Skeletal muscle satellite cell (primary cell): ENCODE measurements around the gene SMAD6.

Experiments used
- H3K27me3 ChIP-seq: 2 replicates; pipeline ENCODE4 v1.7.0; 2013; ENCODE audit warnings: low read length; ENCODE audit not compliant: control insufficient read depth, insufficient read depth
- H3K36me3 ChIP-seq: 2 replicates; pipeline ENCODE4 v1.7.0; 2013; ENCODE audit warnings: mild to moderate bottlenecking, control low read depth, low read length; ENCODE audit not compliant: insufficient read depth
- H3K4me1 ChIP-seq: 2 replicates; pipeline ENCODE4 v1.7.0; 2013; ENCODE audit warnings: low read length; ENCODE audit not compliant: control insufficient read depth, insufficient read depth
- H3K4me2 ChIP-seq: 2 replicates; pipeline ENCODE4 v1.7.0; 2013; ENCODE audit warnings: mild to moderate bottlenecking, low read length
- H3K4me3 ChIP-seq: 2 replicates; pipeline ENCODE4 v1.7.0; 2013; ENCODE audit warnings: low read length
- H3K9ac ChIP-seq: 2 replicates; pipeline ENCODE4 v1.7.0; 2013; ENCODE audit warnings: mild to moderate bottlenecking, low read depth, low read length, moderate library complexity
- H3K9me3 ChIP-seq: replicated peaks from 2 replicates; pipeline ENCODE4 v1.7.0; 2013; ENCODE audit warnings: mild to moderate bottlenecking, control low read depth, low read length

Gene SMAD6

DNA sequence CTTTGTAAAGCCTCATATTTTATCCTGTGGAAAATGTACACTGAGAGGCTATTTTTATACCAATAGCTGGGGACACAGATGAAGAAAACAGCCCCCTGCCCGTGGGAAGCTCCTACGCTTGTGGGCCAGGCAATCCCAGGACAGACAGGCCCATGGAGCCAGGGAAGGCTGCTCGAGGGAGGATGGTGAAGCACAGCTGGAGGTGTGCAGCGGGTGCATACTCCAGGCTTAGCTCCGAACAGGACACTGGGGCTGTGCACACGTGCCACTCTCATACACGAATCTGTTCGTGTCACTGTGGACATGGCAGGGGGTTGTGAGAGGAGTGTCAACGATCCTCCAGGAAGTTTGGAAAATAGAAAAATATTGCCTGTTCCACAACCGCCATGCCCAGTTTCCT is 36.1 kb downstream of the SMAD6 start:
- no peaks in the 10 kb centered on the region for H3K27me3 ChIP-seq
- H3K9ac ChIP-seq: no peak overlapping the region
- H3K4me1 ChIP-seq: peaks cover 43% of the 10 kb centered on the region
- no peaks in the 10 kb centered on the region for H3K9me3 ChIP-seq
- H3K36me3 ChIP-seq: peaks cover 9% of the 10 kb centered on the region
- no peak overlapping the region for H3K4me3 ChIP-seq
- H3K4me2 ChIP-seq: no peak overlapping the region

DNA sequence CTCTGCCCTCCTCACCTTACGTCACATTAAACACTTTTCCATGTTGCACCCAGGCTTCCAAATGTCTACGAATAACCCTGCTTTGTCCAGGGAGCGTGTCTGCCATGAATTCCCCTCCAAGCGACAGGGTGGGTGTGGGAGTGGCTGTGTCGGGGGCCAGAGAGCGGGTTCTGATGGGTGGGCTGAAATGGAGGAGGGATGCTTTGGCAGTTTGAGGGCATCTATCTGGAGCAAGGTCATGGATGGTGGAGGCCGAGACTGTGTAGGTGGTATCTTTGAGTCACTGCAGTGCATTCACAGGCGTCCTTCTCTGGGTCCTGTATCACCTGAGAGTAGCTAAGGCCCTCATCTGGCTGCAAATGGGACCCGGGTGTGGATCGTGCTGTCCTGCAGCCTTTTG is 36.6 kb downstream of the SMAD6 start:
- peaks cover 43% of the 10 kb centered on the region for H3K4me1 ChIP-seq
- no peak overlapping the region for H3K4me3 ChIP-seq
- H3K36me3 ChIP-seq: peaks cover 9% of the 10 kb centered on the region
- H3K9me3 ChIP-seq: no peaks in the 10 kb centered on the region
- H3K27me3 ChIP-seq: no peaks in the 10 kb centered on the region
- no peak overlapping the region for H3K4me2 ChIP-seq
- no peak overlapping the region for H3K9ac ChIP-seq

DNA sequence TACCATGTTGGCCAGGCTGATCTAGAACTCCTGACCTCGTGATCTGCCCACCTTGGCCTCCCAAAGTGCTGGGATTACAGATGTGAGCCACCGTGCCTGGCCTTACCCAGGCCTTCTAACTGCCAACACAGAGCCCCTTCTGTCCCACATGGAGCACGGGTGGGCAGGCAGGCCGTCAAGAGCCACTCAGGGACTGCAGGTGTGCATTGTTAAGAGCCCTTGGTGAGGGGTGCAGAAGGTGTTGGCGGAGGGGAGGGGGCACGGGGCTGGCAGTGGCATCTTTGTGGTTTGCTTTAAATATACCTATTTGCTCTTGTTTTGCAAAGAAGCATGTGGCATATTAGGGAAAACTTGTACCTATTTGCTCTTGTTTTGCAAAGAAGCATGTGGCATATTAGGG is 37.3 kb downstream of the SMAD6 start:
- no peak overlapping the region for H3K9ac ChIP-seq
- H3K36me3 ChIP-seq: peaks cover 9% of the 10 kb centered on the region
- H3K9me3 ChIP-seq: no peaks in the 10 kb centered on the region
- peaks cover 39% of the 10 kb centered on the region for H3K4me1 ChIP-seq
- H3K4me3 ChIP-seq: no peak overlapping the region
- no peak overlapping the region for H3K4me2 ChIP-seq
- no peaks in the 10 kb centered on the region for H3K27me3 ChIP-seq

DNA sequence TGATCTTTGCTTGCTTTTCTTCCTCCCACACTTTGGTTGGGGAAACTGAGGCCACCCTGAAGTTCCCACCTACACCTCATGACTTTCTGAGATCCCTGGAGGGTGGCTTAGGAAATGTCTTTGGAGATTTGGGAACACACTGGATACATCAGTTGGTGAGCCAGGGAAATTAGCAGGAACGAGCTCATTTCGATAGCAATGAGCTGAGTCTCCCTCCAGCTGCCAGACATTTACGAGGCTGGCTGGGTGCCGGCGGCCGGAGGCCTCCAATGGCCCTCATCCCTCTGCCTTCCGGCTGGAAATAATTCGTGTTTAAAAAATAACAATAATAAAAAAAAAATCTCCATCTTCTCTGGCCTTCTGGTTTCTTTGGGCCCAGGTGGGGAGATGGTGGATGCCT is 38.8 kb downstream of the SMAD6 start:
- peaks cover 29% of the 10 kb centered on the region for H3K4me1 ChIP-seq
- no peaks in the 10 kb centered on the region for H3K9me3 ChIP-seq
- H3K4me3 ChIP-seq: no peak overlapping the region
- no peak overlapping the region for H3K9ac ChIP-seq
- peaks cover 9% of the 10 kb centered on the region for H3K36me3 ChIP-seq
- peak overlapping the region; percentile 6 for H3K4me2 ChIP-seq
- no peaks in the 10 kb centered on the region for H3K27me3 ChIP-seq

DNA sequence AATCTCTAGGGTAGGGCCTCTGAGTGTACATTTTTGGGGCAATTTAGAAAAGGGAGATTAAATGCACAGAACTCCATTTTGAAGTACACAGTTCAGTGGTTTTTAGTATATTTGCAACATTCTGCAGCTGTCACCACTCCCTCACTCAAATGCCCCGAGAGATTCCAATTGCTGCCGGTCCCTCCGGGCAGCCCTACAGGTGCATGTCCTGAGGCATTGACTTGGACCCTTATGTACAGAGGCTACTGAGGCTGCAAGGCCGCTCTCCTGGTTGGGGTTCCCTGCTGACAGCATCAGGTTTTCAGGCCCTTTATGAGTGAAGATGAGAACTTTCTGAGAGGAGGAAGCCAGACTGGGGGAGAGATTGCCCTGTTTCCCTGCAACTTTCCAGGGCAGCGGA is 39.6 kb downstream of the SMAD6 start:
- no peak overlapping the region for H3K9ac ChIP-seq
- peaks cover 23% of the 10 kb centered on the region for H3K4me1 ChIP-seq
- peaks cover 9% of the 10 kb centered on the region for H3K36me3 ChIP-seq
- H3K4me3 ChIP-seq: no peak overlapping the region
- no peak overlapping the region for H3K4me2 ChIP-seq
- no peaks in the 10 kb centered on the region for H3K27me3 ChIP-seq
- H3K9me3 ChIP-seq: no peaks in the 10 kb centered on the region

DNA sequence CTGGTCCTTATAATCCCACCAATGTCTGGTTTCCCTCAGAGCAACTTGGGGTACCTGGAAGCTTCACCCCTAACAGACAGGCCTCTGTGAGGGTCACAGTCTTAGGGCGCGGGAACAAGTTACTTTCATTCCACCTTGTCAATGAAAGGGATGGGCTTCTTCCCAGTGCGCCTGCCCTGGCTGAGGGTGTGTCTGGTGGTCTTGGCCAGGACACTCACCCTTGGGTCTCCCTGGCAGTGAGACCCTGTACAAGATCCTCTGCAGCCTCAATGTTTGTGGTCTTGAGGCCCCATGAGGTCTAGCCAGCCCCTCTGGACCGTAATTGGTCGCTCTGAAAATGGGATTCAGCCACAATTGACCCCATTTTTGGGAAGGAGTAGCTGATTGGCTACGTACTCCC is 40.2 kb downstream of the SMAD6 start:
- Histone ChIP-seq H3K27me3 (no peaks in the 10 kb centered on the region), H3K4me1 (peaks cover 26% of the 10 kb centered on the region), H3K9ac (no peak overlapping the region), H3K4me3 (no peak overlapping the region), H3K36me3 (peaks cover 9% of the 10 kb centered on the region), H3K9me3 (no peaks in the 10 kb centered on the region), H3K4me2 (no peak overlapping the region)

DNA sequence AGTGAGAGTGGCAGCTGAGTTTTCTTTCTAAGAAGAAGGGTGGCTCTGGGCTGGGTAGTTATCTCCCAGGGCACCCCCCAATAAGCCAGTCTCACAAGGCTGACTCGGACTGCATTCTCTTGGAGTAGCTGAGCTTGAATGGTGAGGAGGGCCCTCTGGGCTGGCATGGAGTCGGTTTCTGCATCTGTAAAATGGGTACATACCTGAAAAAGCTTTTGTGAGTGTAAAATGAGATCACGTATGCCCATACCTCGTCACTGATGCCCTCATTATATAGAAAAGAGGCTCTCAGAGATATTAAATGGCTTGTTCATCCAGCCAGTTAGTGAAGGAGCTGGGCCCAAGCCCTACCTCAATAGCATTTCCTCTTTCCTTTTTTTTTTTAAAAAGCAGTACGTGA is 41.2 kb downstream of the SMAD6 start:
- no peaks in the 10 kb centered on the region for H3K27me3 ChIP-seq
- no peaks in the 10 kb centered on the region for H3K9me3 ChIP-seq
- H3K4me3 ChIP-seq: no peak overlapping the region
- peaks cover 35% of the 10 kb centered on the region for H3K4me1 ChIP-seq
- peaks cover 8% of the 10 kb centered on the region for H3K36me3 ChIP-seq
- no peak overlapping the region for H3K4me2 ChIP-seq
- no peak overlapping the region for H3K9ac ChIP-seq

DNA sequence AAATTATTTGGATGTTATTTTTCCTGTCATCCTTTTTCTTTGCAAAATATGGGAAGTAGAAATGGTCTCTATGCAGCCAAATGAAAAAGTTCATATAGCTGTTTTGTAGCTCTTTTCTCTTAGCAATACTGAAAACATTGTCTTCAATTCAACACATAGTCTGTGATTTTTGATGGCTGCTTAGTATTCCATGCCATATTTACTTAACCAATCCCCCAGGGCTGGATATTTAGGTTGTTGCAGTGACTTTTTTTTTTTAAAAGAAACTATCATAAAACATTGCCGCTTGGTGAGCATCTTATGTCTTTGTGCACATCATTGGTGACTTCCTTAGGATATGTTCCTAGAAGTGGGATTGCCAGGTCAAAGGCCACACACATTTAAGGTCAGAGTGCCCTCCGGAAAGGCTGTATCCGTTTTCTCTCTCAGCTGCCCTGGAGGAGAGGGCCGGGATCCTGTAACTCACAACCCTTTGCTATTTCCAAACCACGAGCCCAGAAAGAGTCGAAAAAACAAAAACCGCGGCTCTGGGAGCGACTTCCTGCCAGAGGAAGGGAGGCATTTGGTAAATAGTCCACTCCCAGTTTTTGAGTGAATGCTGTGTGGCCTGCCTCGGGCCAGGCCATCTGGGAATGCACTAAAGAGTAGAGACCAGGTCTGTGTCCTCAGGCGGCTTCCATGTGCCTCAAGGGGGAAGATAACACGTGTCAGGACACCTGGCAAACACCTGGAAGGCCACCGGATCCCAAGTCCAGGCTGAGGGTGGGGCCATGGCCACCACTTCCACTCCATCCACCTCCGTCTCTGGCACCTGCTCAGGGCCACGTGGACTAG is 41.9 kb downstream of the SMAD6 start:
- no peaks in the 10 kb centered on the region for H3K9me3 ChIP-seq
- peaks cover 41% of the 10 kb centered on the region for H3K4me1 ChIP-seq
- no peak overlapping the region for H3K9ac ChIP-seq
- no peak overlapping the region for H3K4me2 ChIP-seq
- no peaks in the 10 kb centered on the region for H3K27me3 ChIP-seq
- H3K36me3 ChIP-seq: peaks cover 4% of the 10 kb centered on the region
- H3K4me3 ChIP-seq: no peak overlapping the region

DNA sequence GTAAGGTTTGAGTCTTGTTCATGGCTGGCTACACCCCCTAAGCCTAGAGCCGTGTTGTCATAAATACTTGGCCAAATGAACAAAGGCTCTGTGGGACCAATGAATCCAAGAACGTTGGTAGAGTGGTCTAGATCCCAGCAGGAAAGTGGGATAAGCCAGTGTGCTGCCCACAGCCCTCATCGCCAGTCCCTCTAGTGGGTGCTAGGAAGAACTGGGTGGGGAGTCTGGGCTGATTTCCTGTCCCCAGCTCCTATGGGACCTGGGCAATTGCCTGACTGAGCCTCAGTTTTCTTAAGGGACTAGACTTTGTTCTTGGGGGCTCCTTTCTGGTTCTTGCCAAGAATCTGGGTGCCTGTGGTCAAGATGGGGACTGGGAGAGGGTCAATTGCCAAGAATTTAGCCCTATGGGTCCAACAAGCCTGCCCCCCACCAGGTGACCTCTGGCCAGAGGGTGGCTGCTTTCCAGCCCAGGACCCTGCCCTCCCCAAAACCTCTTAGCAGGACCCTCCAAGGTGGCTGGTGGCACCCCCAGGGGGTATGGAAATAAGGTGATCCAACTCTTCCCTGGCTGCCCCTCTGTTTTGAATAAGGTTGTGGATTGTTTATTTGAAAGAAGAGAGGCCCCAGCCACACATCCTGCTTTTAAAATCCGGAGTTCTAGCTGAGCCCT is 42.7 kb downstream of the SMAD6 start:
- H3K4me2 ChIP-seq: no peak overlapping the region
- H3K4me1 ChIP-seq: peaks cover 46% of the 10 kb centered on the region
- no peaks in the 10 kb centered on the region for H3K27me3 ChIP-seq
- no peak overlapping the region for H3K4me3 ChIP-seq
- peaks cover 4% of the 10 kb centered on the region for H3K36me3 ChIP-seq
- H3K9ac ChIP-seq: no peak overlapping the region
- H3K9me3 ChIP-seq: no peaks in the 10 kb centered on the region

DNA sequence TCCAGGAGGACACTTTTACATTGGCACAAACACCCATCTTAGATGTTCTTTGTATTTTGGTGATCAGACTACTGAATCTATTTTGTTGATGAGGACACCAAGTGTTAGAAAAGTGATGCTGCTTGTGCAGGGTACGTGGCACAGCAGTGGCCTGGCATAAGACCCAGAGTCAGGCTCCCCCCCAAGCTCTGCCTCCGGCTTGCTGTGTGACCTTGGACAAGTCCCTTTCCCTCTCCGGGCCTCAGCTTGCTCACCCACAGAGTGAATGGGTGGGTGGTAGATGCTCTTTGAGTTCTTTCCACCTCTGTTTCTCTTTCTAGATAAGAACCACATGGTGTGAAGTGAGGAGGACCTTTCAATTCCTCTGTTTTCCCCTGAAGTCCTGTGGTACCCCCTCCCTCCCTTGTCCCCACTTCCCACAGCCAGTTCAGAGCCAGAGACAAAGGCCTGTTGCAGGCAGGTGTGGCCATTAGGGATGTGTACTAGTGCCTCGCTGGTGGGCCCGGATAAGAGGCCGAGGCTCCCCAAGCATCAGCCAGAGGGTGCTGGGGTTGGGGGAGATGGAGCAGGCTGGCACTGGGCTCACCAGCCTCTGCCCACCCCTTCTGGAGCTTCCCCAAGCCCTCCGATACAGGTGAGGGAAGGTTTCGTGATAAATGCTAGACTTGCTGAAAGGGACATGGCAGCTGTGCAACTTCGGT is 43.6 kb downstream of the SMAD6 start:
- no peaks in the 10 kb centered on the region for H3K27me3 ChIP-seq
- H3K9ac ChIP-seq: no peak overlapping the region
- no peak overlapping the region for H3K4me3 ChIP-seq
- H3K9me3 ChIP-seq: no peaks in the 10 kb centered on the region
- H3K4me2 ChIP-seq: no peak overlapping the region
- peaks cover 4% of the 10 kb centered on the region for H3K36me3 ChIP-seq
- H3K4me1 ChIP-seq: peaks cover 48% of the 10 kb centered on the region

DNA sequence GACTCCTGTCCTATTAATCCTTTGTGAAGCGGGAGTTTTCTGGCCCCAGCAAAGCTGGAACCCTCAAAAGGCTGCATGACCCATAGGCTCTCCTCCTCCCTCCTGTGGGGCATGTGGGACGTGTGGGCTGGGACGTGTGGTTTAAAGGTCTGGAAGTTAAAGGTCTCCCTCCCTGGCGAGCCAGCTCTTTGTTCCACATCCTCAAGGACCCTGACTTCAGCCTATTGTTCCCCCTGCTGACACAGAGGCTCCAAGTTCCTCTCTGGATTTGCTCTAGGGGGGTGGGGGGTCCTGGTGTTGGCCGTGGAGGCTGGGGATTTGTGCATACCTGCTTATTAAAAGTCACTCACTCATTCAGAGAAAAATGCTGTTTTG is 44.2 kb downstream of the SMAD6 start:
- H3K9ac ChIP-seq: no peak overlapping the region
- no peak overlapping the region for H3K4me2 ChIP-seq
- H3K36me3 ChIP-seq: peaks cover 4% of the 10 kb centered on the region
- no peaks in the 10 kb centered on the region for H3K9me3 ChIP-seq
- peaks cover 48% of the 10 kb centered on the region for H3K4me1 ChIP-seq
- no peak overlapping the region for H3K4me3 ChIP-seq
- H3K27me3 ChIP-seq: no peaks in the 10 kb centered on the region
